SHP77 treated with DMSO at 0.1 percent for 48 hours (cell line): ENCODE measurements around the gene DOCK9.

Source experiments
- DNase-seq: peaks from one replicate; lab custom pipeline; 2025; lab: John Stamatoyannopoulos, UW

The DOCK9 gene

GRCh38 chr13:98977568-98978265 lies at the start of gene DOCK9:
DOCK9 (minus strand) TSS chr13:98978064; CDS start chr13:98977909, 155 bp downstream.
- DNase-seq, result no peak

GRCh38 chr13:99027260-99027659 lies 49.4 kb upstream of the DOCK9 start:
- no peak for DNase-seq

- no peak for DNase-seq
These were observed 45.1 kb upstream of the DOCK9 start for GRCh38 chr13:99022941-99023340.

GRCh38 chr13:99018418-99019180 lies 40.7 kb upstream of the DOCK9 start:
- DNase-seq, result no peak

GRCh38 chr13:99015606-99016490 lies 38.0 kb upstream of the DOCK9 start:
- no peak for DNase-seq

- DNase-seq, result no peak
These were observed 36.7 kb upstream of the DOCK9 start for GRCh38 chr13:99014522-99014921.

- no peak for DNase-seq
These were observed 36.1 kb upstream of the DOCK9 start for GRCh38 chr13:99013951-99014350.

GRCh38 chr13:99012539-99012938 lies 34.7 kb upstream of the DOCK9 start:
- no peak for DNase-seq

- no peak for DNase-seq
These were observed 32.2 kb upstream of the DOCK9 start for GRCh38 chr13:99009987-99010551.

GRCh38 chr13:99008577-99008976 lies 30.7 kb upstream of the DOCK9 start:
- no peak for DNase-seq

GRCh38 chr13:99007414-99007986 lies 29.6 kb upstream of the DOCK9 start:
- no peak for DNase-seq

- DNase-seq, result no peak
These were observed 27.7 kb upstream of the DOCK9 start for GRCh38 chr13:99005609-99006008.

GRCh38 chr13:99004978-99005377 lies 27.1 kb upstream of the DOCK9 start:
- DNase-seq, result no peak

- no peak for DNase-seq
These were observed 26.1 kb upstream of the DOCK9 start for GRCh38 chr13:99003851-99004471.

- DNase-seq, result no peak
These were observed 25.3 kb upstream of the DOCK9 start for GRCh38 chr13:99003186-99003585.

- DNase-seq, result no peak
These were observed 24.4 kb upstream of the DOCK9 start for GRCh38 chr13:99002172-99002710.

GRCh38 chr13:99000137-99000536 lies 22.3 kb upstream of the DOCK9 start:
- no peak for DNase-seq

GRCh38 chr13:98999639-98999952 lies 21.7 kb upstream of the DOCK9 start:
- DNase-seq, result no peak

- no peak for DNase-seq
These were observed 21.2 kb upstream of the DOCK9 start for GRCh38 chr13:98998831-98999638.
